K562 (cell line): ENCODE measurements around the gene SLC38A11. TPM values are rescaled to one million over a fixed set of nuclear protein-coding genes. Genes with fewer than 3 reads are reported as not detected.

Experiments
- ATAC-seq: fragments of 200-7000 bp; cut with Tn5 transposase; 3 replicates; pipeline ENCODE4 v1.9.1; 2020; ENCODE audit warnings: moderate library complexity
- BruUV-seq: library from RNA; stranded (reverse); fragments of 400-500 nt; replicated peaks from 2 replicates; lab custom pipeline; 2021; lab: Mats Ljungman, UMichigan
- CTCF ChIA-PET: fragments of 300-600 bp; formaldehyde crosslinking; extraction: SDS; loops from one replicate; lab custom pipeline; 2021; ENCODE audit warnings: low intra/inter-chr PET ratio; lab: Yijun Ruan, JAX
- POLR2A ChIA-PET: fragments of 300-600, 350-650 bp; sonication (Branson Sonifier 250); formaldehyde crosslinking; extraction: SDS; loops from one replicate; lab custom pipeline; 2021; ENCODE audit warnings: antibody characterized with exemption, inconsistent platforms; lab: Yijun Ruan, JAX
- DNase-seq, 4 experiments: peaks; one replicate each; pipeline versions ENCODE4 v3.0.0 to v3.0.0-alpha.2; 2011 to 2018; ENCODE audit warnings: low spot score in 3 of 4, mixed read lengths in 3 of 4; ENCODE audit errors: extremely low read depth in 1 of 4
- FAIRE-seq: peaks from 2 replicates; lab custom pipeline; 2011; peaks lifted over from hg19 to GRCh38; lab: Jason Lieb, UNC
- H2AFZ ChIP-seq: 2 replicates; pipeline ENCODE4 v1.6.0; 2011; ENCODE audit warnings: low read depth, low read length, control low read depth, inconsistent platforms
- H3K27ac ChIP-seq: fragments of 200-600 bp; 3 replicates; pipeline ENCODE4 v1.8.0; 2011; ENCODE audit warnings: low read depth, mild to moderate bottlenecking, control low read depth, inconsistent platforms, low read length, moderate library complexity, mixed read lengths; ENCODE audit errors: extremely low read depth
- H3K27me3 ChIP-seq, 2 experiments: fragments of 300-600 bp in 1 of 2; 2 replicates in 1 of 2; 3 replicates in 1 of 2; pipeline versions ENCODE4 v1.6.0 to v1.8.0; 2011; ENCODE audit warnings: inconsistent platforms in 2 of 2, low read length in 2 of 2, mild to moderate bottlenecking in 1 of 2, mixed read lengths in 1 of 2, moderate library complexity in 1 of 2; ENCODE audit not compliant: control insufficient read depth in 2 of 2, insufficient read depth in 2 of 2
- H3K36me3 ChIP-seq: fragments of 300-600 bp; 3 replicates; pipeline ENCODE4 v1.8.0; 2011; ENCODE audit warnings: mild to moderate bottlenecking, low read length, inconsistent platforms; ENCODE audit not compliant: control insufficient read depth, insufficient read depth
- H3K4me1 ChIP-seq, 2 experiments: fragments of 200-600 bp in 1 of 2; replicated peaks in 1 of 2; 2 replicates in 1 of 2; 3 replicates in 1 of 2; pipeline versions ENCODE4 v1.5.1 to v1.8.0; 2011; ENCODE audit warnings: inconsistent platforms in 2 of 2, low read length in 2 of 2, mild to moderate bottlenecking in 1 of 2, mixed read lengths in 1 of 2, moderate library complexity in 1 of 2; ENCODE audit not compliant: control insufficient read depth in 2 of 2, insufficient read depth in 2 of 2
- H3K4me2 ChIP-seq: 2 replicates; pipeline ENCODE4 v1.6.1; 2011; ENCODE audit warnings: low read length, control low read depth, inconsistent platforms, mixed read lengths; ENCODE audit not compliant: insufficient read depth
- H3K4me3 ChIP-seq: fragments of 200-600 bp; sonication (generic), shearing (Covaris generic); 2 replicates; pipeline ENCODE4 v1.5.1; 2016; ENCODE audit warnings: control low read depth, inconsistent platforms
- H3K79me2 ChIP-seq: fragments of 200-600 bp; 3 replicates; pipeline ENCODE4 v1.8.0; 2011; ENCODE audit warnings: low read length, inconsistent platforms; ENCODE audit not compliant: control insufficient read depth, insufficient read depth
- H3K9ac ChIP-seq, 2 experiments: 2 replicates each; pipeline versions ENCODE4 v1.6.0 to v1.6.1; 2011; ENCODE audit warnings: low read depth in 2 of 2, low read length in 2 of 2, control low read depth in 1 of 2, inconsistent platforms in 1 of 2, mild to moderate bottlenecking in 1 of 2, mixed read lengths in 1 of 2; ENCODE audit not compliant: insufficient read depth in 1 of 2
- H3K9me1 ChIP-seq: one replicate; pipeline ENCODE4 v1.6.0; 2011; ENCODE audit warnings: inconsistent platforms, mild to moderate bottlenecking, low read length, moderate library complexity; ENCODE audit not compliant: control insufficient read depth, insufficient read depth
- H3K9me3 ChIP-seq: replicated peaks from 2 replicates; pipeline ENCODE4 v1.5.1; 2011; ENCODE audit warnings: low read depth, low read length, inconsistent platforms; ENCODE audit not compliant: control insufficient read depth, insufficient read depth
- H4K20me1 ChIP-seq: replicated peaks from 2 replicates; pipeline ENCODE4 v1.6.1; 2011; ENCODE audit warnings: low read length, inconsistent platforms, mixed read lengths; ENCODE audit not compliant: control insufficient read depth, insufficient read depth
- CCNT2 ChIP-seq: IDR thresholded peaks from 2 replicates; pipeline ENCODE4 v1.6.1; 2011; ENCODE audit warnings: borderline replicate concordance, low read depth, mild to moderate bottlenecking, moderate library complexity, mixed read lengths, low read length; ENCODE audit not compliant: insufficient read length; ENCODE audit errors: extremely low read depth
- JUND ChIP-seq, 2 experiments: IDR thresholded peaks; 2 replicates in 1 of 2; 3 replicates in 1 of 2; pipeline ENCODE4 v1.6.1; 2011; ENCODE audit warnings: borderline replicate concordance in 2 of 2, low read depth in 2 of 2, low read length in 2 of 2, improper control_type of control experiment in 1 of 2, missing biosample characterization in 1 of 2, missing genetic modification characterization in 1 of 2, missing genetic modification reagents in 1 of 2
- SRF ChIP-seq, 2 experiments: fragments of 250-450, 450-650 bp in 1 of 2; sonication (Bioruptor Pico) in 1 of 2; sonication (generic) in 1 of 2; formaldehyde crosslinking; IDR thresholded peaks; 2 replicates each; pipeline versions ENCODE4 v1.5.0 to v1.5.1; 2020 to 2022; ENCODE audit warnings: mild to moderate bottlenecking in 1 of 2, missing genetic modification reagents in 1 of 2
- TBL1XR1 ChIP-seq, 2 experiments: IDR thresholded peaks; 2 replicates each; pipeline ENCODE4 v1.6.1; 2012; ENCODE audit warnings: improper control_type of control experiment in 2 of 2, low read length in 2 of 2, mild to moderate bottlenecking in 1 of 2
- ZNF324 ChIP-seq: fragments of 250-450 bp; sonication (Bioruptor Pico); IDR thresholded peaks from 2 replicates; pipeline ENCODE4 v1.4.0; 2020; ENCODE audit warnings: mild to moderate bottlenecking
- ZNF639 ChIP-seq, 2 experiments: fragments of 200-800 bp in 1 of 2; sonication (Bioruptor generic) in 1 of 2; sonication (generic) in 1 of 2; formaldehyde crosslinking in 1 of 2; IDR thresholded peaks in 1 of 2; conservative IDR thresholded peaks in 1 of 2; 2 replicates each; pipeline versions ENCODE4 v1.5.0 to v1.6.1; 2016 to 2020; ENCODE audit warnings: missing compliant biosample characterization in 1 of 2, missing genetic modification characterization in 1 of 2, missing genetic modification reagents in 1 of 2
- ZNF644 ChIP-seq: fragments of 200-800 bp; sonication (Bioruptor generic); IDR thresholded peaks from 2 replicates; pipeline ENCODE4 v1.6.1; 2016; ENCODE audit warnings: low read depth, missing genetic modification characterization, missing compliant biosample characterization
- ZNF717 ChIP-seq: fragments of 250-450 bp; sonication (Bioruptor Pico); IDR thresholded peaks from 2 replicates; pipeline ENCODE4 v1.5.0; 2021
- ZNF79 ChIP-seq: fragments of 250-450 bp; sonication (Bioruptor Pico); IDR thresholded peaks from 2 replicates; pipeline ENCODE4 v1.4.0; 2020; ENCODE audit warnings: low read depth, mild to moderate bottlenecking, moderate library complexity
- WGBS: fragments of 100-300 bp; shearing (Covaris generic); methylation state at CpG from one replicate; pipeline ENCODE4 v1.1.6; 2016; ENCODE audit warnings: low coverage, mixed read lengths; ENCODE audit not compliant: insufficient coverage; ENCODE audit errors: missing lambda C conversion rate; 5-methylcytosine and 5-hydroxymethylcytosine counted together
- in situ Hi-C: fragments of 300-500 bp; cut with MboI; formaldehyde crosslinking; loops from 4 replicates; pipeline ENCODE4 v1.15.0; 2018; ENCODE audit warnings: inconsistent platforms, mixed read lengths
- intact Hi-C: fragments of 100-400 bp; cut with micrococcal nuclease; formaldehyde crosslinking; loops from 2 replicates; pipeline ENCODE4 v1.14.2; 2022
- polyA plus RNA-seq, 8 experiments: library from polyadenylated mRNA; depleted of rRNA in 4 of 8; stranded (reverse) in 5 of 8; unstranded in 3 of 8; fragments of >200 nt; fragmentation: Nextera tagmentation in 2 of 8; fragmentation: Illumina TruSeq in 1 of 8; extraction: Ambion mirVana in 2 of 8; extraction: Trizol in 1 of 8; gene quantifications; 2 replicates each; pipeline versions ENCODE4 v1.2.1 to v1.2.3, GENCODE V29; 2011 to 2014; ENCODE audit warnings: inconsistent platforms in 1 of 8, missing spikeins in 1 of 8
- total RNA-seq, 7 experiments: library from RNA; depleted of rRNA in 6 of 7; stranded (reverse); fragments of >200 nt in 6 of 7; fragmentation: Illumina TruSeq in 2 of 7; extraction: Trizol in 2 of 7; gene quantifications; 2 replicates each; pipeline versions ENCODE4 v1.2.1 to v1.2.3, GENCODE V29; 2011 to 2021; ENCODE audit warnings: low replicate concordance in 1 of 7
- TF ChIP-seq, protein P1 (sequence below): IDR thresholded peaks from 2 replicates; pipeline ENCODE4 v1.6.1; 2011; ENCODE audit not compliant: insufficient read length; ENCODE audit errors: extremely low read depth

Gene SLC38A11
- total and polyA plus RNA-seq, 9 of the 15 experiments (the other 6 are each of a cell fraction or from before 2014, with no cell fraction given), result not detected

DNA sequence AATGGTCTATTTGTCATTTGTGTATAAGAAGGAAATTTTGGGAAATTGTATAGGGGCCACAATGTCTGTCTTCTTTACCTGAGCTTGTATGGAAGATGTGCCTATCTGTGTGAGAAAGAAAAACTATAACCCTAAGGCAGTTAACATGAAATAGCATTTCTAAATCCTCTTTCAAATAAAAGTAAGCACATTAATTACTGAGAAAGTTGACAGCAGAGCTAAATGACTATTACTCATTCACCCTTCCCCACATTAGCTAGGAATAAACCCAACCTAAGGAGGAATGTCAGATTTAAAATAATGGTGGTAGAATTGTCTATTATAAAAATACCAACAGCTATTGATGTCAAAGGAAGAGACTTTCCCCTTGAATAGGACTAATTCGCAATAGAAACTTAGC lies 56.2 kb downstream of the SLC38A11 start (continued):
- no peak for TF ChIP-seq ZNF644 (tag)
- TF ChIP-seq, protein P1, sequence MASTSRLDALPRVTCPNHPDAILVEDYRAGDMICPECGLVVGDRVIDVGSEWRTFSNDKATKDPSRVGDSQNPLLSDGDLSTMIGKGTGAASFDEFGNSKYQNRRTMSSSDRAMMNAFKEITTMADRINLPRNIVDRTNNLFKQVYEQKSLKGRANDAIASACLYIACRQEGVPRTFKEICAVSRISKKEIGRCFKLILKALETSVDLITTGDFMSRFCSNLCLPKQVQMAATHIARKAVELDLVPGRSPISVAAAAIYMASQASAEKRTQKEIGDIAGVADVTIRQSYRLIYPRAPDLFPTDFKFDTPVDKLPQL, result no peak
- no peak for TF ChIP-seq SRF (CRISPR knock-in tag; IDR thresholded peaks at IDR 0.05)
- no peak for TF ChIP-seq CCNT2
- TF ChIP-seq ZNF639 (CRISPR knock-in tag; conservative IDR thresholded peaks at IDR 0.05 in 1 of 2, IDR thresholded peaks at IDR 0.05 in 1 of 2), result no peak
- no peak for TF ChIP-seq ZNF79 (CRISPR knock-in tag)

DNA sequence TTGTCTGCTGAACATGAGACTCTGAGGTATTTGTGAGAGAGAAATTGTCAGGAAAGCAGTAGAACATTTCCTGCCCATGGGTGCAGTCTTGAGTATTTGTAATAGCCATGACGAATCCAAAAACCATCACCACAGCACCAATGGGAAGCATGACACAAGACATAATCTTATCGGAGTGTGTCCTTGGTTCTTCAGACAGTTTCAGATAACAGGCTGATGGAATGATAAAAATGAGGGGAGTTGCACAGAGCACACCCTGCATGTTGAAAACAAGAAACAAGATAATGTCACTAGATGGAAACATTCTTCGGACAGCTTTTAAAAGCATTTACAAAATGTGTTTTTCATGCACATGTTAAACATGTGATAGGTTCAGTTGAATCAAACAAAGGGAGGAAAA lies 56.9 kb downstream of the SLC38A11 start:
- DNase-seq, result no peak
- no peak overlapping the region for H3K27ac ChIP-seq
- H3K9me1 ChIP-seq, result no peaks in the 10 kb centered on the region
- no TSS peak for BruUV-seq
- POLR2A ChIA-PET, result no interaction called here
- H3K9ac ChIP-seq, result no peak overlapping the region
- intact Hi-C loops, result no loop called here
- no peak overlapping the region for H3K4me2 ChIP-seq
- FAIRE-seq, result no peak
- H3K79me2 ChIP-seq, result no peaks in the 10 kb centered on the region
- H3K4me1 ChIP-seq, result no peaks in the 10 kb centered on the region
- H2AFZ ChIP-seq, result no peak overlapping the region
- no peak for ATAC-seq
- CTCF ChIA-PET, result no interaction called here
- 2% methylated on average over 3 of the region's 3 CpGs for WGBS
- no peaks in the 10 kb centered on the region; the same call in 1 of the 2 replicates for H3K9me3 ChIP-seq
- H4K20me1 ChIP-seq, result no peaks in the 10 kb centered on the region
- H3K27me3 ChIP-seq, result no peaks in the 10 kb centered on the region
- in situ Hi-C loops, result no loop called here
- no peaks in the 10 kb centered on the region for H3K36me3 ChIP-seq
- TF ChIP-seq ZNF717 (CRISPR knock-in tag), result no peak
- no peak for TF ChIP-seq TBL1XR1 (IDR thresholded peaks at IDR 0.05; ENCODE audit: low read length in 2 of 2)
- no peak for TF ChIP-seq JUND (IDR thresholded peaks at IDR 0.05; ENCODE audit: borderline replicate concordance, low read depth, low read length)
- TF ChIP-seq JUND (tag; IDR thresholded peaks at IDR 0.05; ENCODE audit: borderline replicate concordance, low read depth, low read length), result no peak
- no peak for TF ChIP-seq ZNF324
- TF ChIP-seq, all 486 proteins: peak for 0
- H3K4me3 ChIP-seq, result no peak overlapping the region
